ENCODE data around the gene LRRC3C. TPM values are rescaled to one million over a fixed set of nuclear protein-coding genes. Genes with fewer than 3 reads are reported as not detected.

Gene LRRC3C
- total and polyA plus RNA-seq, 4 donors, result not detected

DNA sequence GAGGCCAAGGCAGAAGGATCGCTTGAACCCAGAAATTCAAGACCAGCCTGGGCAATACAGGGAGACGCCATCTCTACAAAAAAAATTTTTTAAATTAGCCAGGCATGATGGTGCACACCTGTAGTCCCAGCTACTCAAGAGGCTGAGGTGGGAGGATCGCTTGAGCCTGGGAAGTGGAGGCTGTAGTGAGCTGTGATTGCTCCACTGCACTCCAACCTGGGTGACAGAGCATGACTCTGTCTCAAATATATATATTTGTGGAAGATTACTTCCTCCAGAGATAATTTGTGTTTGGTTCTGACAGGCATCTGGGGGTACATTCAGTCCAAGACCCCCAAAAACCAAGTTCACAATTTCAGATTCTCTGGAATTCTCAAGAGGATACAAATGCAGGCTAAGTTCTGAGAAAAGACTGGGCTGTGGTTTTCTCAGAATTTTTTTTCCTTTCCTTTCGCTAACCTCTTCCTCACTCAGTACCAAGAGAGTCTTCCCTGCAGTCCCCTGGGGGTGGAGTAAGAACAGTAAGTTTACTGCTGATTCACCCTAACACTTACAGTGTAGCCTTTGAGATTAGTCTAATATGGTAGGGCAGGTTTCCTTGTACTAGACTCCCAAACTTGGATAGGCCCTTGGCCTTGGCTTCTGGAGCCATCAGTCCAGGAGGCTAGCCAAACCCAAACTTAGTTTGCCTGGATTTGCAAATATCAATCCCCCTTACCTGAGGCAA lies 24.2 kb upstream of the LRRC3C start:
- H3K4me1 ChIP-seq (ENCODE audit: control insufficient read depth in 5 of 5, insufficient read depth in 5 of 5, low read length in 5 of 5), result no peaks in the 10 kb centered on the region
- H3K36me3 ChIP-seq (ENCODE audit: control insufficient read depth in 4 of 4, insufficient read depth in 4 of 4, low read length in 4 of 4), result peaks cover 0 to 4% (median 0%) of the 10 kb centered on the region in 4 donors
- ATAC-seq (ENCODE audit: insufficient read depth, low FRiP score) (no peak), DNase-seq (no peak)
- no peak overlapping the region for H3K27ac ChIP-seq (ENCODE audit: low read depth in 1 of 2, low read length in 1 of 2)
- TF ChIP-seq, protein P1, sequence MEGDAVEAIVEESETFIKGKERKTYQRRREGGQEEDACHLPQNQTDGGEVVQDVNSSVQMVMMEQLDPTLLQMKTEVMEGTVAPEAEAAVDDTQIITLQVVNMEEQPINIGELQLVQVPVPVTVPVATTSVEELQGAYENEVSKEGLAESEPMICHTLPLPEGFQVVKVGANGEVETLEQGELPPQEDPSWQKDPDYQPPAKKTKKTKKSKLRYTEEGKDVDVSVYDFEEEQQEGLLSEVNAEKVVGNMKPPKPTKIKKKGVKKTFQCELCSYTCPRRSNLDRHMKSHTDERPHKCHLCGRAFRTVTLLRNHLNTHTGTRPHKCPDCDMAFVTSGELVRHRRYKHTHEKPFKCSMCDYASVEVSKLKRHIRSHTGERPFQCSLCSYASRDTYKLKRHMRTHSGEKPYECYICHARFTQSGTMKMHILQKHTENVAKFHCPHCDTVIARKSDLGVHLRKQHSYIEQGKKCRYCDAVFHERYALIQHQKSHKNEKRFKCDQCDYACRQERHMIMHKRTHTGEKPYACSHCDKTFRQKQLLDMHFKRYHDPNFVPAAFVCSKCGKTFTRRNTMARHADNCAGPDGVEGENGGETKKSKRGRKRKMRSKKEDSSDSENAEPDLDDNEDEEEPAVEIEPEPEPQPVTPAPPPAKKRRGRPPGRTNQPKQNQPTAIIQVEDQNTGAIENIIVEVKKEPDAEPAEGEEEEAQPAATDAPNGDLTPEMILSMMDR (IDR thresholded peaks at IDR 0.05; ENCODE audit: control extremely low read depth, extremely low read depth), result no peak
- WGBS, 2 donors, result 74 to 83% methylated on average over 4 of the region's 4 CpGs
- no peak overlapping the region for H3K9ac ChIP-seq (ENCODE audit: insufficient read depth in 1 of 2, low read length in 2 of 2)
- no peaks in the 10 kb centered on the region for H3K27me3 ChIP-seq (ENCODE audit: control insufficient read depth in 3 of 3, insufficient read depth in 3 of 3, low read length in 2 of 3)
- no peaks in the 10 kb centered on the region for H3K9me3 ChIP-seq (ENCODE audit: control insufficient read depth in 4 of 4, insufficient read depth in 3 of 4, low read length in 3 of 4)
- H3K4me3 ChIP-seq, result no peak overlapping the region

DNA sequence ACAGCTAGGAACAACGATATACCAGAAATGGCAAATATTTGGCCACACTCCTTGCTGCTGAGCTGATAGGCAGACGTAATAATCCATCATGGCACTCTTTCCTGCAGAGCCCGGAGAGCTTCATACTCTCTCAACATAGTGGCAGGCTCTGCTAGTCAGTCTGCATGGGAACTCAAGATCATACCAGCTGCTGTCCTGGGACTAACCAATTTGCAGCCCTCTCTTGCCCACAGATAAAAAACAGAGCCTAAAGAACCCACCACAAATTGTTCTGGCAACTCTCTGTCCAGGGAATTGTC lies 22.6 kb upstream of the LRRC3C start:
- no peak overlapping the region for H3K9ac ChIP-seq (ENCODE audit: insufficient read depth in 1 of 2, low read length in 2 of 2)
- DNase-seq (no peak), ATAC-seq (ENCODE audit: insufficient read depth, low FRiP score) (no peak)
- peaks cover 0 to 9% (median 0%) of the 10 kb centered on the region in 4 donors for H3K36me3 ChIP-seq (ENCODE audit: control insufficient read depth in 4 of 4, insufficient read depth in 4 of 4, low read length in 4 of 4)
- no peaks in the 10 kb centered on the region for H3K4me1 ChIP-seq (ENCODE audit: control insufficient read depth in 5 of 5, insufficient read depth in 5 of 5, low read length in 5 of 5)
- TF ChIP-seq, protein P1 (IDR thresholded peaks at IDR 0.05; ENCODE audit: control extremely low read depth, extremely low read depth), result no peak
- 76 to 80% methylated on average over 3 of the region's 3 CpGs for WGBS, 2 donors
- no peak overlapping the region for H3K4me3 ChIP-seq
- H3K9me3 ChIP-seq (ENCODE audit: control insufficient read depth in 4 of 4, insufficient read depth in 3 of 4, low read length in 3 of 4), result no peaks in the 10 kb centered on the region
- H3K27me3 ChIP-seq (ENCODE audit: control insufficient read depth in 3 of 3, insufficient read depth in 3 of 3, low read length in 2 of 3), result no peaks in the 10 kb centered on the region
- no peak overlapping the region for H3K27ac ChIP-seq (ENCODE audit: low read depth in 1 of 2, low read length in 1 of 2)

DNA sequence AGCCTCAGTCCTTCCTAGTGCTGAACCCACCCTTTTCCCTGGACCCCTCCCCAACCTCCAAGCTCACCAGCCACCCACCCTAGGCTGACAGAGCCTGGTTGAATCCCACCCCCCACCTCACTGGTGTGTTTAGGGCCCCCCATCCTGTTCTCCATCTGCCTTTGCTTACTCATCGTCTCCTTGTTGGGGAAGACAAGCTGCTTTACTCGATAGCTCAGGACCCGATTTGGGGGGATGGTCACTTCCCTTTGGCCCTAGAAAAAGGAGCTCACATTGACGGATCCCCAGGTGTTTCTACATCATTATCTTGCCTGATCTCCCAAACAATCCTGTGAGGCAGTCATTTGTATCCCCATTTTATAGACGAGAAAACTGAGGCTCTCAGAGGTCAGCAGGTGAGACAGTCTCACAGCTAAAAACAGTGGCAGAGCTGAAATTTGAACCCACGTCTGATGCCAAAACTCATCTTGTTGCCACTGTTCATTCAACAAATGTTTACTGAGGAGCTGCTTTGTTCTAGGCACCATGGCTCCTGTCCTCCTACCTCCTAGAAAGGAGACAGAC lies 18.7 kb upstream of the LRRC3C start:
- H3K27ac ChIP-seq (ENCODE audit: low read depth in 1 of 2, low read length in 1 of 2), result no peak overlapping the region
- H3K36me3 ChIP-seq (ENCODE audit: control insufficient read depth in 4 of 4, insufficient read depth in 4 of 4, low read length in 4 of 4), result peaks cover 0 to 15% (median 0%) of the 10 kb centered on the region in 4 donors
- H3K4me1 ChIP-seq (ENCODE audit: control insufficient read depth in 5 of 5, insufficient read depth in 5 of 5, low read length in 5 of 5), result no peaks in the 10 kb centered on the region
- WGBS, 2 donors, result 91 to 92% methylated on average over 6 of the region's 6 CpGs
- no peak for DNase-seq
- no peaks in the 10 kb centered on the region for H3K27me3 ChIP-seq (ENCODE audit: control insufficient read depth in 3 of 3, insufficient read depth in 3 of 3, low read length in 2 of 3)
- no peak for ATAC-seq (ENCODE audit: insufficient read depth, low FRiP score)
- H3K9ac ChIP-seq (ENCODE audit: insufficient read depth in 1 of 2, low read length in 2 of 2), result no peak overlapping the region
- H3K4me3 ChIP-seq, result no peak overlapping the region
- H3K9me3 ChIP-seq (ENCODE audit: control insufficient read depth in 4 of 4, insufficient read depth in 3 of 4, low read length in 3 of 4), result no peaks in the 10 kb centered on the region
- TF ChIP-seq, protein P1 (IDR thresholded peaks at IDR 0.05; ENCODE audit: control extremely low read depth, extremely low read depth), result no peak

Measured in lung (tissue), 12 donors.